ENCODE data around the gene KIF26A.

- TF ChIP-seq CTCF (IDR thresholded peaks at IDR 0.05) (no peak), EZH2 (IDR thresholded peaks at IDR 0.05; ENCODE audit: borderline replicate concordance, insufficient read depth, low read depth, low read length, poor library complexity, severe bottlenecking) (no peak)
Observed at GRCh38 chr14:104176611-104177010, 38.2 kb downstream of the KIF26A start.
